GM10847 (cell line): Measurements from ENCODE around the gene GADL1.

Experiments
- POLR2A ChIP-seq: IDR thresholded peaks from 2 replicates; pipeline ENCODE4 v1.6.1; 2011; ENCODE audit not compliant: insufficient read length; ENCODE audit errors: extremely low read depth

Gene GADL1

DNA sequence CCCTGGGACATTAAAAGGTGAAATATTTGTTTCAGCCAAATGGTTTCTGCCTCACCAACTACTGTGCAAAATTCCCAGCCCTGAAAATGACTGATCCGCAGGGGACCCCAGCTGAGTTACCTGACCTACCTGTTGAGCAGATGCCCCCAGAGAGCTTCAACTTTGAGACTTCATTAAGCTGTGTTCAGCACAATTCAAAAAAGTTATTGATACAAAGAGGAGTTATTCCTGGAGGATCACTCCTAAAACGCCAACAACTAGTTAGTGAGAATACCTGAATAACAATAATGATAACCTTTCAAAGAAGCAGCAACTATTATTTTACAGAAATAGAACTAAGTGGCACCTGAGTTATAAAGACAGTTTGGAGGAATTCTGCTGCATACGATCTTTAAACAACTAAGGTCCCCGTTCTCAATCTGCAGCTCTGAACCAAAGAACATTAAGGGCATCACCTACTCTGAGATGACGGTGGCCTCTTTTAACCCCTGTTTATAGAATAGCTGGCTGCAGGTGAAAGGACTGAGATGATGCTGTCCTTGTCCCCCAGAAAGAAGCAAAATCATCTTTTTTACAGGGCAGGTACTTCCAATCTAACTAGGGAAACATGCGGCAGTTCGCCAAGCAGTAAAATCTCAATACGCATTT is 659 bp downstream of the GADL1 start:
- TF ChIP-seq POLR2A = no peak

DNA sequence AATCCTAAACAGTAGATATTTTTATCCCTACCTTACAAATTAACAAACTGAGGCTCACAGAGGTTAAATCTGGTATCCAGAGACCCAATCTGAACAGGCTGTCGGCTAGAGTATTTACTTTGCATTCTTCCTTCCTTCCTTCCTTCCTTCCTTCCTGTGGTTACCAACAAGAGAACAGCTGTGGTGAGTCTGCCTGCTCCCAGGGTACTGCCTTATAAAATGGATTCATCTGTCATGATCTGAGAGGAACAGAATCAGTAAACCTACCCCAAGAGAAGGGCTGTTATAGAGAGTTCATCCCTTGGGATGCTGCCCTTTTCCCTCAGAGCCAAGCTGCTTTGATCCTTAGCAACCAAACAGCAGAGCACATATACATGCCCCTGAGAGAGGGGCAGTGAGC is 3.6 kb downstream of the GADL1 start:
- no peak for TF ChIP-seq POLR2A

DNA sequence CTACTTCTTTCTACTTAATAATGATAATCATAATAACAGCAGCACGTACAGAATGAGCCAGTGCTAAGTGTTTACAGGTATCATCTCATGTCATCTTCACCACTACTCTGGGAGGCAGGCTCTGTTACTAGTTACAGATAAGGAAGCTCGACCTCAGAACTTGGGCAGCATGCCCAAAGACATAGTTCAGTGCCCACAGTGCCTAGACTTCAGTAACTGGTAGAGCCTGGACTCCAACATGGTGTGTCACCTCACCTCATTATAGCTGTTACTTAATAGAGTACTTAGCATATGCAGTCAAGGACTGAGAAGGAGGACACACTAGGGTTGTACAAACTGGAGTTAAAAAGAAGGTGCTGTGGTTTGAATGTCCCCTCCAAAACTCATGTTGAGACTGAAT is 7.6 kb downstream of the GADL1 start:
- no peak for TF ChIP-seq POLR2A

DNA sequence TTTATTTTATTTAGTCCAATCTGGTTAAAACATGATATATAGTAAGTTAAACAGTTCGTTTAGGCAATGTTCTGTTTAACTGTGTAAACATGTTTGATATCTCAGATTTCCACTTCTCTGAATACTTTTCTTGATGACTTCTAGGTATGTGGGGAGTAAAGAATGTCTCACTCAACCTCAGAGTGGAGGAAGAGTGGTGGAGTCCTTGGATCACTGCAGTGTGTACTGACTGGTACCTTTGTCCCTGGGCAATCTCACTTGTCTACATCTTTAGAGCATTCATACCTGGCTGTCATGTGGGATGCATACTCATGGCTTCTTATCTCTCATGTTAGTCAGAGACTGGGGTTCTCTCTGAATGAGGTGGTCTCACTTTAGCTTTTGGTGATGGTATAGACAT is 15.6 kb downstream of the GADL1 start:
- TF ChIP-seq POLR2A = no peak

DNA sequence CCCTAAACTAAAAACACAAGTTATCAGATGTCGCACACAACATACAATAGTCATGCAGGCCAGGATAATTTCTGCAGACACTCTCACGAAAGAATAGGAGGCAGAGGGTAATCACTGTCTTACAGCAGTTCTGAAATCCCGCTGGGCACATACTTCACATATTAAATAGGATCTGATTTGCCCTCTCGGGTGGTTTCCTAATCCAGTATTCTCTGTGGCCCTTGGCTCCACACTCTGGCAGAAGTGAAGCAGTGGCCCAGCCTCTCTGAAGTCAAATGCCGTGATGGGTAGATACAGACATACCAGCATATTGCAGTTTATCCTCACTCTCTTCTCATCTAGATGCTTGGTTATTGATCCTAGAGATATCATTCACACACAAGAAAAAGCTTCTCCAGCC is 19.0 kb downstream of the GADL1 start:
- no peak for TF ChIP-seq POLR2A

DNA sequence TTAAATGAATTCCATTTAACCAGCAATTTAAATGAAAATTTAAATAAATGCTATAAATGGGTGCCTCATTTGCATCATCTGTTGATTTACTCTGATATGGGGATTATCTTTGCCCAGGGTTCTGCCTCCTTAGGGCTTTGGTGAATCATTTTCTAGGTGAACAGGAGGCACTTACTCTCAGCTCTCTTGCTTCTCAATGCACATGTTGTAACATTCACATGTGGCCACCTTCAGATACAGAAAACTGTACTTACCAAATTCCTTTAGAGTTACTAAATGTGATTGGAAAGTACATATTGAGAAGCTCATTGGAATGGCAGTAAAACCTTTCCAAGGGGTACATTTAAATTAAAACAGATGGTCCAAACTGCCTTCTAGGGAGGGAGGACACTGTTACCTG is 20.8 kb downstream of the GADL1 start:
- no peak for TF ChIP-seq POLR2A

DNA sequence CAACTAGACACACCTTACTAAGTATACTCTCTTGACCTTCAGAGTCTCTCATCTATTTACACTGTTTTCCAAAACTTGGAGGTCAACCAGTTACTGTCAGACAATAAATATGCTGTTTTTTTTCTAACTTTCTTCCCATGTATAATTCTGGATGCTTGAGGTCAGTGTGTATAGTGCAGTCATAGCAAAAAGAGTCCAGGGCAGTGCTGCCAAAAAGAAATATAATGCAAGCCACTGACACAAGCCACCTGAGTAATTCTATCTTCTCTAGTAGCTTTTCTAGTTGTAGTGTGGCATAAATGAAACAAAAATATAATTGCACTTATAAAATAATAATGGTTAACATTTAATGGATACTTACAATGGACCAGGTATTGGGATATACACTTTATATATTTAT is 21.6 kb downstream of the GADL1 start:
- no peak for TF ChIP-seq POLR2A

DNA sequence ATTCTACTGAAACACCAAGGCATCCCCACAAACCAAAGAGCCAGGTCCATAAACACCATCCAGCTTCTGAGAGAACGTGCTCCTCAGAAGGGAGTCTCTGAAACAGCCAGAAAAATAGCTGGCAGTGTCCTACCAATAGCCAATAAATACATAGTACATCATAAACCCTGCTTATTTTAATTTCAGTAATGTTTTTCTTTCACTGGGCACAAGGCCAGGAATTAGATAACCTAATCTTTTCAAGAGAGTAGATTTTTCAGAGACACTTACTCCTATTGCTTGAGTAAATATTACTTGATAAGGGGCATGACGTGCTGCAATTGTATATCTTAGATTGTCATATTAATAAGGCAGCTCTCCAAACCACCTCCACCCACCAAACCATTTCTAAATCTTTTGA is 22.7 kb downstream of the GADL1 start:
- TF ChIP-seq POLR2A = no peak

DNA sequence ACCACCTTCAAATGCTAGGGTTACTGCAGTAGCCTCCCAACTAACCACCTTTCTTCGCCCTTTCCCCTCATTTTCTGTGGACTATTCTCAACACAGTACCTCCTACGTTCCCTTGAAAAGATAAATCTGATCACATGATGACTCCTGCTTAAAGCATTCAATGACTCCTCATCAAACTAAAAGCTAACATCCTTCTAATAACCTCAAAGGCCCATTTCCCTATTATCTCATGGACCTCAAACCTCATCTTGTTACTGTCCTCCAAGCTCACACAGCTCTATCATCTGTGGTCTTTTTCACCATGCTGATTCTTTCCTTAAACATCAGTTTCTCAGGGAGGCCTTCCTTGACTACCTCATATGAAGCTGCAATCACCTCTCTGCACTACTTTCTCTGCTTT is 29.6 kb downstream of the GADL1 start:
- TF ChIP-seq POLR2A = no peak

DNA sequence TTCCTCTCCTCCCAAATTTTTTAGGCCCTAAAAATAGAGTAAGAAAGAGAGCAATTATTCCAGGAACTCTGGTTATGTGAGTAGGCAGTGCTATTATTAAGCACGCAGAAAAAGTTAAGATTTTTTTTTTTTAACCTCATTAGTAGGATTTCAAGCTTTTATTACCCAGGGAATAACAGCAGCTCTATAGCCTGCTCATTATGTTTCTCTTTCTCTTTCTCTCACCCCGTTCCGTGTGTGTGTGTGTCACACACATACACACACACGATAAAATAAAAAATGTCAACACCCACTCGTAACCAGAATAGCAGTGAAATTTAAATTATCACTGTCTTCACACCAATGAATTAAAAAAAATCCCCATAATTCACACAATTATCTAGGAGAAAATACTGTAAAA is 30.3 kb downstream of the GADL1 start:
- TF ChIP-seq POLR2A = no peak

DNA sequence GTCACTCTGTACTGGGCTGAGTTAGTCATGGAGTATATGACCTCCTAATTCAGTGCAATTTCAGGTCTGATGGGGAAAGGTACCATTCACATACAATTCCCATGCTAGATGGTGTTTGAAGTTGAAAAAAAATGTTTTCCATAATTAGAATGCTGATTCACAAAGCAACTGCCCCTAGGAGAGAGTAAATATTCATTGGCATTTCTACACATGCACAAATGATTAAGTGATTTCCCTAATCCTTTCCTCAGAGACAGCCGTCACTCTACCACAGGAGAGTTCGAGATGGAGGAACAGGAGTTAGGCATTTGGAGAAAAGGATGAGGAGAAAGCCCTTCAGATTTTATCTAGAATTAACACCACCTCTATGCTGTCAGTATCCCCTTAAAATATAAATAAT is 32.5 kb downstream of the GADL1 start:
- no peak for TF ChIP-seq POLR2A

DNA sequence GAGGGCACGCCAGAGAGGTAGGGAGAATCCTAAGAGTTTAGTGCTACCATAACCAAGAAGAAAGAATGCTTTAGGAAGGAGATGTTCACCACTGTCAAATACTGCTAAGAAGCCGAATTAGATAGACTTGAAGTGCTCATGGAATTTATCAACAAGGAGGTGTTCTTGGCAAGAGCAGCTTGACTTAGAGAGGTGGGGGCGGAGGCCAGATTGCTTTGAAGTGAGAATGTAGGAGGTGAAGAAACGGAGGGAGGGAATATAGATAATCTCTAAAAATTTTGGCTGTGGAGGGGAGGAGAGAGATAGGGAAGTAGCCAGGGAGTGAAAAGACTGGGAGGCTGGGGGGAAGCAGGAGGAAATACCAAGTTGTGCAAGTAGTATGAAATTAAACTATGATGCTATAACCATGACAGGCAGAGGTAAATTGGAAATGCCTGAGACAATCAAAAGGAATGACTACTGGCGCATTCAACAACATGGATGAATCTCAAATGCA is 35.5 kb downstream of the GADL1 start:
- TF ChIP-seq POLR2A = no peak

DNA sequence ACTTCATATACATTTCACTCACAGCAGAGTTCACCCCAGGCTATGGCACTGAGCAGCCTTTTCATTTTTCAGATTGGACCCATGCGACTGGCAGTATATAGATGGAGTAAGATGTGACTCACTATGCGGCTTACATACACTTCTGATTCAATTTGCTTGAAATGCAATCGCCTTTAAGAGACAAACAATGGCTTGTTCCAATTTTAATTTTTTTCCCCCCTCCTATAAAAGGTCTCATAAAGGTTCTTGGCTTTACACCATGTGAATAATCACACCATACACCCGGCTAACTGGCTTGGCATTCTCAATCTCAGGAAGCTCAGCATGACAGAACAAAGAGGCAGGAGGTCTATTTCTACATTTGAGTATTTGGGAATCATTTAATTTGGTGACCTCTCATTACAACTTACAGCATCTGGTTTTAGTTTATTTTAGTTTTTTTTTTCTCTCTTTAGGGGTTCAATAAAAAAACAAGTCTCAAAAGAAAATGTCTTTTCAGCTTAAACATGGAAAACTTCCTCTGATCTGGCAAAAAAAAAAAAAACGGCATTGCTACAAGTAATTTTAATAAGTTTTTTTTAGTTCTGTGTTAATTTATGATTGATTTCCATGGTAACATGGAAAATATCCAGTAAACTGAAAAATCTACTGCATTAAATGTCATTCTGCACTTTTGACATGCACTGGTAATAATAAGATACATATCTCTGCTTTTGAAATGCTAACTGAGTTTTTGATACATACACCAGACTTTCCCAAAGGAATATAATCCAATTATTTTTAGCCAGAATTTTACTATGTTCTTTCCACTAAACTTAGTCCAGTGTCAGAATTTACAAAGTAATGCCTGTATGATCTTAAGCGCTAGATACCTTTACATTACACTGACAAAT is 38.8 kb downstream of the GADL1 start:
- no peak for TF ChIP-seq POLR2A

DNA sequence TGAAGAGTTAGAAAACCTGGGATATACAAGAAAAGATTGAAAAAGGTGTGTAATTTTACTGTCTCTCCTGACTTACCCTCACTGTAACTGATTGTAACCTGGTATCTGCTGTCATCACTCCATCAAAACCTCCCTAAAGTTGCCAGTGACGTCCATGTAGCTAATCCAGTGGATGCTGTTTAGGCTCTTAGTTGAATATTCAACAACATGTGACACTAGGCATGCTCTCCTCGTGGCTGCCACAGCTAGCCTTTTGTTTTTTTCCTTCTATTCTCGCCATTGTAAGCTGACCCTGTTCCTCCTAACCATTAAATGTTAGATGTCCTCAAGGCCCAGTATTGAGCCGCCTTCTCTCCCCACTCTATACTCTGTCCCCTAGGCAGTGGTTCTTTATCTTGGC is 41.6 kb downstream of the GADL1 start:
- no peak for TF ChIP-seq POLR2A

DNA sequence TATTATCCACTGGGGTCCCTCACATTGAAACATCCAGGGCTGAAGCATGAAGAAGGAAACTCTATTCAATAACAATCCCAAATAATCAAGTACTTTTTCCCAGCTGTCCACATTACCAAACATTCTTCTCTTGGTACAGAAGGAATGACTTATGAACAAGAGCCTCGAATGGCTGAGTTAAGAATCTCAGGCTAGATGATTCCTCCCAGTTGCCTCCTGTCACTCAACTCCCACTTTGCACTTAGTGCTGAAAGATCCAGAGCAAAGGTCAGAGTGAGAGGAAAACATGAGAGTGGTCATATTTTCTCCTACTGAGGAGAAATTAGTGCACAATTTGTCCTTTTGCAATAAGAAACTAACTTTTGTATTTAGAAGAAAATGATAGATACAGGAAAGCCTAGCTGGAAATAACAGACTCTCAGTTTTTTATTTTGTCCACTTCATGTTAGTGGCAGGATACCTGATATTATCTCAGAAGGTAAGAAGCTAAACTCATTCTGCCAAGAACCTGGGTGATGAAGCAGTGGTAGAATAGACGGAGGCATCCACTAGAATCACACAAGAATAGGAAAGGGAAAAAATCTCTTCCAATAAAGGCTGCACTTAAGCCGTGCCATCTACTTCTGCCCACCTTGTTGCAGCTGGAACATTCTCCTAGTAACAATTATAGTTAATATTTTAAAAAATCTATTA is 46.2 kb downstream of the GADL1 start:
- no peak for TF ChIP-seq POLR2A

DNA sequence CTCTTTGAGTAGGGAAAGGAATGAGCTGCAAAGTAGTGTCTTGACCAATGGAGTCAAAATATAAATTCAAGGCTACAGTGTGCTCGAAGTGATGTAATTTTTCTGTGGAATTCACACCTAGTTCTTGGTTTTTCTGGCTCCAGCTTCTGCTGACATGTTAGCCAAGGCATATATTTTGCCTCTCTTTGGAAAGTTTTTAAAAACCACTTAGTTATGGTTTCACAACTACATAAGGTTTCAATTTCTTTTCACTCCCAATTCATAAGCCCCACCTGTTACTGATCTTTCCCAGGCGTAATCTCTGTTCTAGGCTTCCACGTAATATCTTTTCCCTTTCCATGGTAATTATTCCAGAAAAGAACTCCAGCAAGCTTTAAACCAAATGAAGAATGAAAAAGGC is 46.9 kb downstream of the GADL1 start:
- no peak for TF ChIP-seq POLR2A
